HG03280 (cell line): ENCODE results near the gene POLR3B.

Source experiments
- ATAC-seq: cut with Tn5 transposase; IDR thresholded peaks from one replicate; pipeline ENCODE4 v1.9.1; 2021; ENCODE audit warnings: mild to moderate bottlenecking, moderate library complexity; ENCODE audit not compliant: unreplicated experiment

The POLR3B gene

DNA sequence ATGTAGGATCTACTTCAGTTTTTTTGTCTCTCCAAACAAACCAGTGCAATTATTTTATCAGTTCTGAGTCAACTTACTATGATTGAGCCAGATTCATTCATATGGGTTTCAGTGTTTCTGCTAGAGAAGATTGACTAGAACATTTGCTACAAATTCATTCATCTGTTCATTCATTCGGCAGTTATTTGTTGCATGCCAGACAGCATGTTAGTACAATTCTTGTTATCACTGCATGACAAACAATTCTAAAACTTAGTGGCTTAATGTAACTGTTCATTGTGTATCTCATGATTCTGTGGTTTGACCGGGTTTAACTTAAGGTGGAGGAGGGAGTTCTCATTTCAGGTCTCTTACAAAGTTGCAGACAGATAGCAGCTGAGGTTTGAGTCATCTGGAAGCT lies 52.3 kb downstream of the POLR3B start:
- ATAC-seq, result no peak

DNA sequence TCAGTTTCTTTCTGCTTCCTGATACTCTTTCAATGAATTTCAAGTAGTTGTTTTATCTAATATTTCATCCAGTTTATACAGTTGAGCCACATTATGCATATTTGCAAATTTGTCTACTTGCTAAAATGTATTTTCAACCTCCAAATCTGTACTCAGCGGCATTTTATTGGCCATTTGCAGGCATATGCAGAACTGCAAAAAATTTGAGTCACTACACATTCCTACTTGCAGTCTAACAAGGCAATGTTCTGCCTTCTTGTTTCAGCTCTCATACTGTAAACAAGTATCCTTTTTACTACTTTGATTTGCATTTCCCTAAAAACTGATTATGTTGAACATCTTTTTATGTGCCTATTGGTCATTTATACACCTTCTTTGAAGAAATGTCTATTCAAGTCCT lies 55.0 kb downstream of the POLR3B start:
- ATAC-seq, result no peak

DNA sequence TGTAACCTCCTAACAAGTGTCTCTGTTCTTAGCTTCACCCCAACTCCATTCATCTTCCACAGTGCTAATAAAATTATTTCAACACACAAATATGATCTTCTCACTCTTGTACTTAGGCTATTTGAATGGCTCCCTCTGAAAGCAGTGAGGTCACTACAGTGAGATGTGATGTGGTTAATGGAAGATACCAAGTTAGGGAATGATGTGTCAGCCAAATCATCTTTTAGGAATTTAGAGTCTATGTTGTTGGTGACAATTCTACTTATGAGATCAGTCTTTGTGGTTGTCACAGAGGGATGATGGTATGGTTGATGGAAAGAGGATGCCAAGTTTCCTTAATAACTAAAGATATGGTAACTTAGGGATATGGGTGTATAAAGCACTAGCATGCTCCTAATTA lies 57.6 kb downstream of the POLR3B start:
- no peak for ATAC-seq

DNA sequence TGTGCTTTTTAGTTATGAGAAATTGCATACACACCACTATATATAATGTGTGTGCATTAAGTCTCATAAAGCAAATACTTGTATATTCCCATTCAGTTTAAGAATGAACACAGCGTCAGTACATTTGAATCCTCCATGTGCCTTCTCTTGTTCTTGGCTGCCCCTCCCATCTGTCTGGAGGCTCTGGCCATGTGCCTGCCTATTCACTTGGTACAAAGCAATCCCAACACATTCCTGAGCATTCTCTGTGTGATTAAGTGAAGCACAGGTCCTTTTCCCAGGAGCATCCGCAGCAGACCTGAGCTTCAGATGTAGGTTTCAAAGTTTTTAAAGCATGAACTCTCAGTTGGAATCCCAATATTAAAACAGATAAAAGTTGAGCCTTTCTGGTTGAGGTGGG lies 58.7 kb downstream of the POLR3B start:
- no peak for ATAC-seq

- ATAC-seq, result no peak
Measured at GRCh38 chr12:106417926-106418910, 60.7 kb downstream of the POLR3B start.

- no peak for ATAC-seq
Measured at GRCh38 chr12:106418970-106419369, 61.4 kb downstream of the POLR3B start.

DNA sequence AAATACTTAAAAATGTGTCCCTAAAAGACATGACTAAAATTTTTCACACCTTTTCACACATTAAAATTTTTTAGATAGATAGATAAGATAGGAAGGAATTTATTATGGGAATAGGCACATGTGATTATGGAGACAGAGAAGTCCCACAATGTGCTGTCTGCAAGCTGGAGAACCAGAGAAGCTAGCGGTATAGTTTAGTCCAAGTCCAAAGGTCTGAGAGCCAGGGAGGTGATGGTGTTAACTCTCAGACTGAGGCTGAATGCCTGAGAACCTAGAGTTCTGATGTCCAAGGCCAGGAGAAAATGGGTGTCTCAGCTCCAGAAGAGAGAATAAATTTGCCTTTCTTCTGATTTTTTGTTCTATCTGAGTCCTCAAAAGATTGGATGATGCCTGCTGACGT lies 65.7 kb downstream of the POLR3B start:
- no peak for ATAC-seq

- ATAC-seq, result no peak
Measured at GRCh38 chr12:106425061-106425702, 67.6 kb downstream of the POLR3B start.

- ATAC-seq, result no peak
Measured at GRCh38 chr12:106427917-106428316, 70.4 kb downstream of the POLR3B start.

DNA sequence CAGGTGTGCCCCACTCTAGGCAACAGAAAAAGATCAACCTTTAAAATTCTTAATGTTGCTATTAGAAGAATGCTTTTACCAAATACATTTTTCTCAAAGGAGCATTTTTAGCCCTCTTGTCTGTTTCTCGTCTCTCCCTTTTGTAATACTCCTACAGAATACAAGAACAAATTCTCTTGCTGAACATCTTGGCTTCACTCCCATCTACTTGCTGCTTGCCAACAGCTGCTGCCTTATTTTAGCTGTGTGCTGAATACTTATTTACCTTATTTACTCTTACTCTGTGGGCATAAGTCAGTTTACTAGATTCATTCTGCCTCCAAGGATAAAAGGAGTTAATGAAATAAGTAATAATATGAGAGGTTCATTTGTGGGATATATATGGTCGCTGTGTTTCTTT lies 70.8 kb downstream of the POLR3B start:
- no peak for ATAC-seq

DNA sequence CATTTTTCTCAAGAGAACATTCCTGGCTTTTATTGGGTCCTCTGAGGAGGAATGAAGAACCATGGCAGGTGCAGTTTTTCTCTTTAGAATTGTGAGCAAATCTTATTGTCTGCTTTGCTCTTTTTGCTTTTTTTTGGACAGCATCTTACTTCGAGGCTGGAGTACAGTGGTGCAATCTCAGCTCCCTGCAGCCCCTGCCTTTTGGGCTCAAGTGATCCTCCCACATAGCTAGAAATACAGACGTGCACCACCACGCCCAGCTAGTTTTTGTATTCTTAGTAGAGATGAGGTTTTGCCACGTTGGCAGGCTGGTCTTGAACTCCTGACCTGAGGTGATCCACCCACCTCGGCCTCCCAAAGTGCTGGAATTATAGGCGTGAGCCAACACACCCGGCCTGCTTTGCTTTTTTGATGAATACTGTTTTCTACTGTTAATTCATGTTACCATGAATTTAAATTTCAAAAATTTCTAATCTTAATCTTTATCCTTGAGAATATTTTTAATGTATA lies 71.5 kb downstream of the POLR3B start:
- no peak for ATAC-seq

GRCh38 chr12:106429636-106430035 lies 72.1 kb downstream of the POLR3B start:
- no peak for ATAC-seq

- no peak for ATAC-seq
Measured at GRCh38 chr12:106431839-106432411, 74.4 kb downstream of the POLR3B start.

- ATAC-seq, result no peak
Measured at GRCh38 chr12:106433055-106433454, 75.5 kb downstream of the POLR3B start.

- no peak for ATAC-seq
Measured at GRCh38 chr12:106434526-106434925, 77.0 kb downstream of the POLR3B start.

GRCh38 chr12:106436164-106436563 lies 78.6 kb downstream of the POLR3B start:
- no peak for ATAC-seq

- no peak for ATAC-seq
Measured at GRCh38 chr12:106442575-106442974, 85.0 kb downstream of the POLR3B start.

DNA sequence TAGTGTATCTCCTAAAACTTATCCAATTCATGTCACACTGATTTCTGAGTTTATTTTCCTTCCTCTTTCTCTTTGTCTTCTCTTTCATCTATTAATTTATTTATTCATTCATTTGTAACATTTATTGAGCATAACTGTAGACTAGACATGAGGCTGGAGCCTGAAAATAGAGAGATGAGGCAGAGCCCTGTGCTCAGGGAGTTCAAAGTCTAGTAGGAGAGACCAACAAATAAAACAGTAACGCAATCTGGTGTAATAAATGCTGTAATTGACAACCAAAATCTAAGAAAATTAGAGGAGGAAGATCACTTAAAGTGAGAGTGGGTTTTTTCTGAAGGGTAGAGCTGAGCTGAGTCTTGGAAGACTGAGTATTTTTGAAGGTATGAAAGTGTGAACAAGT lies 87.5 kb downstream of the POLR3B start:
- no peak for ATAC-seq

GRCh38 chr12:106445959-106446358 lies 88.4 kb downstream of the POLR3B start:
- no peak for ATAC-seq

- ATAC-seq, result no peak
Measured at GRCh38 chr12:106446419-106447092, 89.0 kb downstream of the POLR3B start.

GRCh38 chr12:106452309-106452708 lies 94.8 kb downstream of the POLR3B start:
- no peak for ATAC-seq
